Cardiac fibroblast (primary cell): ENCODE measurements around the gene KCNIP4.
A peak's percentile ranks its signal among the peaks of the same experiment; 100 is the strongest.

ENCODE experiments used
- DNase-seq, 2 donors: peaks; one replicate each; pipeline versions ENCODE4 v3.0.0 to v3.0.0-alpha.2; 2010; ENCODE audit warnings: low read depth in 2 of 2
- H3K4me3 ChIP-seq, 2 donors: replicated peaks in 1 of 2; 1 replicate in 1 of 2; 2 replicates in 1 of 2; pipeline ENCODE4 v1.5.1; 2011; ENCODE audit warnings: low read depth in 2 of 2, low read length in 2 of 2, mild to moderate bottlenecking in 2 of 2, moderate library complexity in 1 of 2
- CTCF ChIP-seq: IDR thresholded peaks from one replicate; pipeline ENCODE4 v1.5.1; 2011; ENCODE audit warnings: low read depth, mild to moderate bottlenecking, low read length, inconsistent platforms

Gene KCNIP4

DNA sequence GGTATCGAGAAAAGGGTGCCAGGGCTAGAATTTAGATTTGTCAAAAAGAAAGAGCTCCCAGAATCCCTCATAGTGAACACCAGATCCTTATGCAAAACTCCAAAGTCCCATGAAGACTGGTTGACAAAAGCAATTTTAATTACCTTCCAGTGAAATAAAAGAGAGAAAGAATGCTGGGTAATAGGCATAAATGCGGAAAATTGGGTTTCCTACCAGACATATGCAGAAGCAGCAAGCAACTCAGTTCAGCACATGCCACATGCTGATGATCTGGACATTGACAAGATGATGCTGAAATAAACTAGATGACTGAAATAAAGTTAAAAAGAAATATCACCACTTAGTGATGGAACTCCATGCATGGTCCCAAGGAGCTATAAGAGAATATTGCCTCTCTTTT is 83.9 kb downstream of the KCNIP4 start:
- DNase-seq, result no peak
- no peak for TF ChIP-seq CTCF

GRCh38 chr4:21862917-21863316 is 85.7 kb downstream of the KCNIP4 start:
- H3K4me3 ChIP-seq, result no peak overlapping the region
- TF ChIP-seq CTCF, result no peak
- DNase-seq, result no peak

More for the DNA sequence above, 83.9 kb downstream of the KCNIP4 start:
- no peak overlapping the region for H3K4me3 ChIP-seq

GRCh38 chr4:21858971-21859370 is 89.6 kb downstream of the KCNIP4 start:
- peak in 1 of 2 donors; percentile 6 for DNase-seq
- H3K4me3 ChIP-seq, result no peak overlapping the region
- no peak for TF ChIP-seq CTCF

DNA sequence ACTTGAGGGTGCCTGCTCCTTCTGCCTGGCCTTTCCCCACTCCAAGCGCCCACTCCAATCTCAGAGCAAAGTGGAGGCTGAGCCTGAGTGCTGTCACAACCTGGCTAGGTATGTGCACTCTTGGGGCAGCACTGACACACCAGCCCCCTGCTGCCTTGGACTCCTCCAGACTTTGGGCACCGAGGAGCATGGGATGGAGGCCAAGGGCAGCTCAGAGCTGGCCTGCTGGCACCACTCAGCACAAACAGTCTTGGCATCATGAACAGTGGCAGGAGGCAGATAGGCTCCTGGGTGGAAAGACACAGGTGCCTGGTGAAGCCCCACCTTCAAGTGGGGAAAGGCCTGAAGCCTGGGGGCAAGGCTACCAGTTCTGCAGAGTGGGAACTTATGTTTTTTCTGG is 91.8 kb downstream of the KCNIP4 start:
- no peak for DNase-seq
- no peak overlapping the region for H3K4me3 ChIP-seq
- TF ChIP-seq CTCF, result no peak

DNA sequence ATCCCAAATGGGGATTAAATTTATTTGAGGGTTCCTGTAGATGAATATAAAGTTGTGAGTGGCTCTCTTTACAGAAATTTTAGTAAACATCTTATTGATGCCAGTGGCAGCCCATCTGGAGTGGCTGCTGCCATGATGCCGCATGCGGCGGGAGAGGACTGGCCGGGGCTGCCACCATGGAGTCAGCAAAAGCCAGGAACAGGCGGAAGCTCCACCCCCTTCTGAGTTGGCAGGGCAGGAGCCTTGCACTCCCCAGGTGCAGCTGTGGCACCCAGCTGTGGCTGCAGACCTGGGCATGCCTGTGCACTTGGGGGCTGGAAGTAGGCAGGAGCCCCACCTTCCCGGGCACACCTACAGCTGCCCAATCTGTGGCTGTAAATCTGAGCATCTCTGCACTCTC is 92.3 kb downstream of the KCNIP4 start:
- no peak overlapping the region for H3K4me3 ChIP-seq
- DNase-seq, result no peak
- TF ChIP-seq CTCF, result no peak

- TF ChIP-seq CTCF, result no peak
- no peak overlapping the region for H3K4me3 ChIP-seq
Measured at GRCh38 chr4:21849077-21849476, 99.5 kb downstream of the KCNIP4 start.

GRCh38 chr4:21848021-21848420 is 100.6 kb downstream of the KCNIP4 start:
- no peak overlapping the region for H3K4me3 ChIP-seq
- no peak for DNase-seq
- no peak for TF ChIP-seq CTCF

More at GRCh38 chr4:21849077-21849476, 99.5 kb downstream of the KCNIP4 start:
- DNase-seq, result no peak
